Upper lobe of right lung (tissue), 1 donor: ENCODE data around the gene PSMB1. TPM values are rescaled to one million over a fixed set of nuclear protein-coding genes. Genes with fewer than 3 reads are reported as not detected.
A peak's percentile ranks its signal among the peaks of the same experiment; 100 is the strongest.
"Not testable (repeated sequence)": the region's sequence is repeated elsewhere in the genome, so short reads cannot be mapped to it uniquely, and the experiment has no call there.

Experiments used
- ATAC-seq: fragments of 200-7000 bp; cut with Tn5 transposase; one replicate; pipeline ENCODE4 v1.9.1; 2020; ENCODE audit warnings: mild to moderate bottlenecking, moderate library complexity
- DNase-seq: peaks from one replicate; pipeline ENCODE4 v3.0.0-alpha.2; 2020
- H3K27ac ChIP-seq: fragments of 200-600 bp; one replicate; pipeline ENCODE4 v1.8.0; 2022
- H3K27me3 ChIP-seq: fragments of 200-600 bp; one replicate; pipeline ENCODE4 v1.8.0; 2022; ENCODE audit warnings: mild to moderate bottlenecking
- H3K36me3 ChIP-seq: fragments of 200-600 bp; one replicate; pipeline ENCODE4 v1.8.0; 2022
- H3K4me1 ChIP-seq: fragments of 200-600 bp; one replicate; pipeline ENCODE4 v1.8.0; 2022
- H3K4me3 ChIP-seq: fragments of 200-600 bp; one replicate; pipeline ENCODE4 v1.8.0; 2022; ENCODE audit warnings: mild to moderate bottlenecking
- H3K9me3 ChIP-seq: fragments of 200-600 bp; one replicate; pipeline ENCODE4 v1.8.0; 2022
- intact Hi-C: fragments of 100-400 bp; cut with DNase I; formaldehyde crosslinking; loops from one replicate; pipeline ENCODE4 v1.11.0; 2022
- total RNA-seq: library from RNA; stranded (reverse); fragmentation: NEBNext Ultra II Directional; extraction: Animal tissue kit (Norgen Biotek cat#: 25700); gene quantifications from one replicate; pipeline ENCODE4 v1.2.1, GENCODE V29; 2021
- TF ChIP-seq, protein P1 (sequence below): fragments of 200-600 bp; IDR thresholded peaks from one replicate; pipeline ENCODE4 v1.8.0; 2022; ENCODE audit warnings: antibody characterized with exemption
- donor health status: DM: no; HTN: yes; CAD: no; lungs with severe emphysema.

The PSMB1 gene
- total RNA-seq, 1 donor from 2014 or later: 111 TPM

- H3K27ac ChIP-seq: no peak overlapping the region
- intact Hi-C loops: no loop called here
- DNase-seq (no peak), ATAC-seq (peak; percentile 12)
- no peak overlapping the region for H3K4me3 ChIP-seq
- no peaks in the 10 kb centered on the region for H3K4me1 ChIP-seq
- H3K9me3 ChIP-seq: no peaks in the 10 kb centered on the region
- TF ChIP-seq, protein P1, sequence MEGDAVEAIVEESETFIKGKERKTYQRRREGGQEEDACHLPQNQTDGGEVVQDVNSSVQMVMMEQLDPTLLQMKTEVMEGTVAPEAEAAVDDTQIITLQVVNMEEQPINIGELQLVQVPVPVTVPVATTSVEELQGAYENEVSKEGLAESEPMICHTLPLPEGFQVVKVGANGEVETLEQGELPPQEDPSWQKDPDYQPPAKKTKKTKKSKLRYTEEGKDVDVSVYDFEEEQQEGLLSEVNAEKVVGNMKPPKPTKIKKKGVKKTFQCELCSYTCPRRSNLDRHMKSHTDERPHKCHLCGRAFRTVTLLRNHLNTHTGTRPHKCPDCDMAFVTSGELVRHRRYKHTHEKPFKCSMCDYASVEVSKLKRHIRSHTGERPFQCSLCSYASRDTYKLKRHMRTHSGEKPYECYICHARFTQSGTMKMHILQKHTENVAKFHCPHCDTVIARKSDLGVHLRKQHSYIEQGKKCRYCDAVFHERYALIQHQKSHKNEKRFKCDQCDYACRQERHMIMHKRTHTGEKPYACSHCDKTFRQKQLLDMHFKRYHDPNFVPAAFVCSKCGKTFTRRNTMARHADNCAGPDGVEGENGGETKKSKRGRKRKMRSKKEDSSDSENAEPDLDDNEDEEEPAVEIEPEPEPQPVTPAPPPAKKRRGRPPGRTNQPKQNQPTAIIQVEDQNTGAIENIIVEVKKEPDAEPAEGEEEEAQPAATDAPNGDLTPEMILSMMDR: no peak
- peaks cover 9% of the 10 kb centered on the region for H3K27me3 ChIP-seq
- no peaks in the 10 kb centered on the region for H3K36me3 ChIP-seq
These were observed 48.6 kb downstream of the PSMB1 start for GRCh38 chr6:170504479-170504878.

DNA sequence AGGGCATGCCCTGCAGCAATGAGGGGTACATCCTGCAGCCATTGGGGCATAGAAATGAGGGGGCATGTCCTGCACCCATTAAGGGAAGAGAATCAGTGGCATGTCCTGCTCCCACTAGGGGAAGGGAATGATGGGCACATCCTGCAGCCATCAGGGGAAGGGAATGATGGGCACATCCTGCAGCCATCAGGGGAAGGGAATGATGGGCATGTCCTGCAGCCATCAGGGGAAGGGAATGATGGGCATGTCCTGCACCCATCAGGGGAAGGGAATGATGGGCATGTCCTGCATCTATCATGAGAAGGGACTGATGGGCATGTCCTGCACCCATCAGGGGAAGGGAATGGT is 49.7 kb downstream of the PSMB1 start:
- peaks cover 9% of the 10 kb centered on the region for H3K27me3 ChIP-seq
- H3K4me3 ChIP-seq: no peak overlapping the region
- DNase-seq (no peak), ATAC-seq (no peak)
- no peaks in the 10 kb centered on the region for H3K36me3 ChIP-seq
- no peaks in the 10 kb centered on the region for H3K4me1 ChIP-seq
- H3K9me3 ChIP-seq: no peaks in the 10 kb centered on the region
- TF ChIP-seq, protein P1: no peak
- no peak overlapping the region for H3K27ac ChIP-seq
- intact Hi-C loops: no loop called here

DNA sequence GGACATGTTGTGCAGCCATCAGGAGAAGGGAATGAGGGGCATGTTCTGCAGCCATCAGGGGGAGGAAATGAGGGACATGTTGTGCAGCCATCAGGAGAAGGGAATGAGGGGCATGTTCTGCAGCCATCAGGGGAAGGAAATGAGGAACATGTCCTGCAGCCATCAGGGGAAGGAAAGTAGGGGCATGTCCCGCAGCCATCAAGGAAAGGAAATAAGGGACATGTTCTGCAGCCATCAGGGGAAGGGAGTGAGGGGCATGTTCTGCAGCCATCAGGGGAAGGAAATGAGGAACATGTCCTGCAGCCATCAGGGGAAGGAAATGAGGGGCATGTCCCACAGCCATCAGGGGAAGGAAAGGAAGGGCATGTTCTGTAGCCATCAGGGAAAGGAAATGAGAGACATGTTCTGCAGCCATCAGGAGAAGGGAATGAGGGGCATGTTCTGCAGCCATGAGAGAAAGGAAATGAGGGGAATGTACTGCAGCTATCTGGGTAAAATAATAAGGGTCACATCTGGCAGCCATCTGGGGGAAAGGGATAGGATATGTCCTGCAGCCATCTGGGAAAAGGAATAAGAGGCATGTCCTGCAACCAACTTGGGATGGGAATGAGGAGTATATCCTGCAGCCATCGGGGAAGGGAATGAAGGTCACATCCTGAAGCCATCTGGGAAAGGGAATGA is 50.2 kb downstream of the PSMB1 start:
- H3K9me3 ChIP-seq, DNase-seq, H3K4me1 ChIP-seq, ATAC-seq, H3K4me3 ChIP-seq, H3K36me3 ChIP-seq, H3K27ac ChIP-seq, intact Hi-C loops, H3K27me3 ChIP-seq: not testable (repeated sequence)

- H3K9me3 ChIP-seq, H3K36me3 ChIP-seq, H3K4me1 ChIP-seq, intact Hi-C loops, H3K4me3 ChIP-seq, H3K27ac ChIP-seq, DNase-seq, ATAC-seq, H3K27me3 ChIP-seq: not testable (repeated sequence)
These were observed 50.8 kb downstream of the PSMB1 start for GRCh38 chr6:170502268-170502667.

GRCh38 chr6:170500955-170501590 is 52.0 kb downstream of the PSMB1 start:
- TF ChIP-seq, protein P1: no peak
- Histone ChIP-seq H3K4me1 (no peaks in the 10 kb centered on the region), H3K27ac (no peak overlapping the region), H3K36me3 (no peaks in the 10 kb centered on the region), H3K9me3 (no peaks in the 10 kb centered on the region), H3K4me3 (no peak overlapping the region), H3K27me3 (peaks cover 9% of the 10 kb centered on the region)
- ATAC-seq: no peak
- intact Hi-C loops: no loop called here
- DNase-seq: no peak

DNA sequence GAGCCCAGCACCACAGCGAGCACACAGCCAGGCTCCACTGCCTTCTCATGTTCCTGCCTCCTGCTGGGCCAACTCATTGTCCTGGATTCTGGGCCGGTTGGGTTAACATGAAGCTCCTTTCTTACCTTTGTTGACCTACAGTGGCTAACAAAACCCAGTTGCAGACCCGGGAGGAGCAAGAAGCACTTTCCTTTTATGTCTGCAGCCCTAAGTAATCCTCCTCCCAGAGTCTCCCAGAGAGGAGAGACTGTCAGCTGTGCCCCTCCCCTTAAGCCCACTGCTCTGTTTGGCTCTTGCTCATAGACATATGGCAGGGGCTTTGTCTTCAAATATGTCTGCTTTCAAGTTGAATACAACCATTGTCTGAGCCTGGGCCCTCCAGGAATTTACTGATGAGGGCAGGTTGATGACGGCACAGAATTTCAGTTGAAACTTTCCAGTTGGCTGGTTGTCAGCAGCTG is 55.2 kb downstream of the PSMB1 start:
- no peak overlapping the region for H3K4me3 ChIP-seq
- intact Hi-C loops: no loop called here
- H3K27me3 ChIP-seq: peaks cover 5% of the 10 kb centered on the region
- no peaks in the 10 kb centered on the region for H3K9me3 ChIP-seq
- no peaks in the 10 kb centered on the region for H3K4me1 ChIP-seq
- no peak for DNase-seq
- H3K36me3 ChIP-seq: no peaks in the 10 kb centered on the region
- H3K27ac ChIP-seq: no peak overlapping the region
- ATAC-seq: no peak
- TF ChIP-seq, protein P1: no peak
